Measurements from ENCODE around the gene RELN. TPM values are rescaled to one million over a fixed set of nuclear protein-coding genes. Genes with fewer than 3 reads are reported as not detected.

RELN gene
- total and polyA plus RNA-seq, 5 donors: 1.1 to 4.1 (median 1.4) TPM

DNA sequence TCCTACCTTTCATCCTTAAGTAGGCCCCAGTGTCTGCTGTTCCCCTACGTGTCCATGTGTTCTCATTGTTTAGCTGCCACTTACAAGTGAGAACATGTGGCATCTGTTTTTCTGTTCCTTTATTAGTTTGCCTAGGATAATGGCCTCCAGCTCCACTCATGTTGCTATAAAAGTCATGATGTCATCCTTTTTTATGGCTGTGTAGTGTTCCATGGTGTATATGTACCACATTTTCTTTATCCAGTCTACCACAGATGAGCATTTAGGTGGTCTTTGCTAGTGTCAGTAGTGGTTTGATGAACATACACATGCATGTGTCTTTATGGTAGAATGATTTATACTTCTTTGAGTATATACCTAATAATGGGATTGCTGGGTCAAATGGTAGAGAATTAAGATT is 397.3 kb downstream of the RELN start:
- H3K4me3 ChIP-seq (ENCODE audit: low read length): no peak overlapping the region
- no peak for ATAC-seq
- no peak for DNase-seq
- intact Hi-C loops (cut with DNase I): no loop called here
- no peaks in the 10 kb centered on the region for H3K27me3 ChIP-seq (ENCODE audit: control insufficient read depth, insufficient read depth)
- no peaks in the 10 kb centered on the region for H3K4me1 ChIP-seq (ENCODE audit: control insufficient read depth, insufficient read depth, low read length)
- no peak overlapping the region for H3K27ac ChIP-seq (ENCODE audit: low read length)
- 94% methylated on average over 1 of the region's 1 CpG for WGBS
- no peaks in the 10 kb centered on the region for H3K9me3 ChIP-seq (ENCODE audit: control insufficient read depth, low read length)

DNA sequence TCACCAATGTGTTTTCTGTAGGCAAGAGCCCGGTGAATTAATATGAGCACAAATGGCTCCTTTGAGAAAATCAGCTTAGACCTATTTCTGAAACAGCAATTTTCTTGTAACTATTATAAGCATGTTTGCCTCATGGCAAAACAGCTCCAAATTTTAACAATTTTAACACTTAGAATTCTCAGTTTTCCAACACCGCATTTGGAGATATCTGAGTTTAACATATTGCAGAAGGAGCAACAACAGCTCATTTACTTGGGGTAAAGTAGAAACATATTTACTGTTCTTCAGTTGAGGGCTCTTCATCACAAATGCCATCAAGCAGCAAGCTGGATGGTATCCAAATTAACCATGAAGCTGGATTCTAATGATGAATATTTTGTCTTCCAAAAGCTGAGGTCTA is 409.4 kb downstream of the RELN start:
- H3K4me3 ChIP-seq (ENCODE audit: low read length): no peak overlapping the region
- 94% methylated on average over 2 of the region's 2 CpGs for WGBS
- no peaks in the 10 kb centered on the region for H3K4me1 ChIP-seq (ENCODE audit: control insufficient read depth, insufficient read depth, low read length)
- no peak for ATAC-seq
- no peak for DNase-seq
- intact Hi-C loops (cut with DNase I): no loop called here
- no peaks in the 10 kb centered on the region for H3K27me3 ChIP-seq (ENCODE audit: control insufficient read depth, insufficient read depth)
- no peaks in the 10 kb centered on the region for H3K9me3 ChIP-seq (ENCODE audit: control insufficient read depth, low read length)
- H3K27ac ChIP-seq (ENCODE audit: low read length): no peak overlapping the region

DNA sequence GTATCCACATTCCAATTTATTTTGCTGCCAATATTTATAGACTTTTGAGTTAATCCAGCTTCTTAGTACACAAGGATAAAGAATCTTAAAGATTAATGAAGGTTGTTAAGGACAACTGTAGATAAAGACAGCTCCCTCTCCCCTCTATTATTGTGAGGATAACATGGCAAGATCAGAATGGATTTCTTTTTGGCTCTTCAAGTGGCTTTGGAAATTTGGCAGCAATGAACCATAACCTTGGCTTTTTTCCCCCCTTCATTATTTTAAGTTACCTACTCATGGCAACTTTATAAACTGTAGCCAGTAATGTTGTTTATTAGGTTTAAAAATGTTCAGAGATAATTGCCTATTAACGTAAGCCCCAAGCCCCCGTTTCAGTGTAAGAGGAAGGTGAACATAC is 412.4 kb downstream of the RELN start:
- WGBS: 59% methylated on average over 2 of the region's 2 CpGs

DNA sequence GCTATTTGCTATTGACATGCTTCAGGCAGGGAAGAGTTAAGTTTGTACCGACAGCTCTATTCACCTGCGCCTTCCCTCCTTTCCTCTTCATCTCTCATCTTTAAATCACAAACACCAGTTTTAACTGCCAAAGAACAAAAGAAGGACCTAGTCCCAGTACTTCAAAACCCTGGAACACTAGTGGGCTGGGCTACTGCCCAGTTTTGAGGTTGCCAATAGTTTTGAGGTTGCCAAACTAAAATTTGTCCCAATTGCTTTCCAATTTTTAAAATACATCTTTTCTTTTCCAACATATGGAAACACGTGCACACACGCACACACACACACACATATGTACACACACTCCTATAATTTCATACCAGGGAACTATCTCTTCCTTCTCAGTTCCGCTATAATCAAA is 412.8 kb downstream of the RELN start:
- WGBS: 58% methylated on average over 5 of the region's 5 CpGs
- Histone ChIP-seq H3K27ac (ENCODE audit: low read length) (no peak overlapping the region), H3K9me3 (ENCODE audit: control insufficient read depth, low read length) (no peaks in the 10 kb centered on the region), H3K4me1 (ENCODE audit: control insufficient read depth, insufficient read depth, low read length) (no peaks in the 10 kb centered on the region), H3K4me3 (ENCODE audit: low read length) (no peak overlapping the region), H3K27me3 (ENCODE audit: control insufficient read depth, insufficient read depth) (no peaks in the 10 kb centered on the region)
- ATAC-seq: no peak
- intact Hi-C loops (cut with DNase I): loop anchor here in 2 of 4 donors (10.0 kb wide), 2 partner anchors 578 to 588 kb away; no protein-coding TSS in a partner anchor
- no peak for DNase-seq

More for the DNA sequence above, 412.4 kb downstream of the RELN start:
- H3K27ac ChIP-seq (ENCODE audit: low read length): no peak overlapping the region
- no peak for ATAC-seq
- H3K4me1 ChIP-seq (ENCODE audit: control insufficient read depth, insufficient read depth, low read length): no peaks in the 10 kb centered on the region
- no peaks in the 10 kb centered on the region for H3K27me3 ChIP-seq (ENCODE audit: control insufficient read depth, insufficient read depth)
- H3K4me3 ChIP-seq (ENCODE audit: low read length): no peak overlapping the region
- no peaks in the 10 kb centered on the region for H3K9me3 ChIP-seq (ENCODE audit: control insufficient read depth, low read length)
- intact Hi-C loops (cut with DNase I): loop anchor here in 2 of 4 donors (10.0 kb wide), 2 partner anchors 578 to 588 kb away; no protein-coding TSS in a partner anchor
- DNase-seq: no peak

DNA sequence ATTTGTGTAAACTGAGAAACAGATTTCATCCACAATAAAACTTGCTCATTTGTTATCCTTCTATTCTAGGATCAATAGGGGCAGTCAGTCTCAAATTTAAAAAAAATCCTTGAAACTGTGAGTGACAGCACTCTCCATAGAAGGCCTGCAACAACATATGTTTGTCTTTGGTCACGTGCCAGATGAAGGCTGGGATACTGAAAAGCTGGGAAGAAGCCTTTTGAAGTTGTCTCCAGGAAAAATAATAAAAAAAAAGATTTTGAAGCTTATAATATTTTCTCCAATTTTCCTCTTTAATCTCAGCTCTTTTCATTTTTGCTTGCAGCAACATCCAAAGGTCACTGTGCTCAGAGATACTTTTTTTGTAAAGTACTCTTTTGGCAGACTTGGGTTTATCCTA is 414.9 kb downstream of the RELN start:
- no peaks in the 10 kb centered on the region for H3K9me3 ChIP-seq (ENCODE audit: control insufficient read depth, low read length)
- no peak overlapping the region for H3K27ac ChIP-seq (ENCODE audit: low read length)
- WGBS: 53% methylated on average over 1 of the region's 1 CpG
- no peaks in the 10 kb centered on the region for H3K4me1 ChIP-seq (ENCODE audit: control insufficient read depth, insufficient read depth, low read length)
- no peak for DNase-seq
- H3K27me3 ChIP-seq (ENCODE audit: control insufficient read depth, insufficient read depth): no peaks in the 10 kb centered on the region
- no peak for ATAC-seq
- H3K4me3 ChIP-seq (ENCODE audit: low read length): no peak overlapping the region
- intact Hi-C loops (cut with DNase I): loop anchor here (5.0 to 10.0 kb wide), 4 partner anchors 573 to 590 kb away; no protein-coding TSS in a partner anchor

DNA sequence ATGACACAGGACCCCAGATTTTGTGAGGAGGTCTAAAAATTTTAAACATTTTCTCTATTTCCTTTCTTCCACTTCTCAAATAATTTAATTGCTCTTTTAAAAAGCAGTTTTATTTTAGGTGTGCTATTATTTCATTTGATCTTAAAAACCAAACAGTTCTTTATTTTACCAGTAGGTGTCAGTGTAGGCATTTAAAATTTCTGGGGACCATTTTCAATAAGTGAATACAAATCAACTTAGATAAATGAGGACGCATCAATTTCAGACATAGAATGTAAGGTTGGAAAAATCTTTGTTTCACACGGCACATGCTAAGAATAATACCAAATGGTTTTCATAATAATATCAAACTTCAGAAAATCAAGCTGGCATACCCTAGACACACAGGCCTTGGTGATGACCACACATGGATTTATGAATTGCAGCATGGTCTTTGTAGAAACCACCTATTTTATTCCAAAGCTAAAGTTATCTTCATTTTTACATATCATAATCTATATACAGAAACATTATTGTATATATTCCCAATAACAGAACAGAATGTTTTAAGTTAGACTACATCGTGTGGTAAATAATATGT is 415.9 kb downstream of the RELN start:
- Histone ChIP-seq H3K27ac (ENCODE audit: low read length) (no peak overlapping the region), H3K4me1 (ENCODE audit: control insufficient read depth, insufficient read depth, low read length) (no peaks in the 10 kb centered on the region), H3K27me3 (ENCODE audit: control insufficient read depth, insufficient read depth) (no peaks in the 10 kb centered on the region), H3K9me3 (ENCODE audit: control insufficient read depth, low read length) (no peaks in the 10 kb centered on the region), H3K4me3 (ENCODE audit: low read length) (no peak overlapping the region)
- WGBS: 42% methylated on average over 3 of the region's 3 CpGs
- ATAC-seq (no peak), DNase-seq (no peak)
- intact Hi-C loops (cut with DNase I): loop anchor here (5.0 to 10.0 kb wide), 4 partner anchors 574 to 591 kb away; no protein-coding TSS in a partner anchor

DNA sequence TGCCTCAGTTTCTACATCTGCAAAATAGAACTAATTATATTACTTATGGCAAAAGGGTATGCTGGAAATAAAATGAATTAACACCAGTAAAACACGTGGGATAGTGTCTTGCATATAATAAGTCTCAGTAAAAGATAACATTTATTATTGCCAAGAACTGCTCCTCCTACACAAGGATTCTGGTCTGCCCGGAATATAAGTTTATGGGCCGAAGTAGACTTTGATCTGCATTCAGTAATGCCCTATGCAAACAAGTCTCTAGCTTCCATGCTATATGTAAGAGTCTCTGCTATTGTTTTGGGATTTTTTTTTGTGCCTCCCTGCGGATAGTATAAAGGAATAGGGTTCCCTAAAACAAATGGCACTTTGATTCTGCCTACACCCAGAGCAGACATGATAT is 417.9 kb downstream of the RELN start:
- H3K27me3 ChIP-seq (ENCODE audit: control insufficient read depth, insufficient read depth): no peaks in the 10 kb centered on the region
- DNase-seq (no peak), ATAC-seq (no peak)
- intact Hi-C loops (cut with DNase I): loop anchor here (5.0 to 10.0 kb wide), 4 partner anchors 576 to 593 kb away; no protein-coding TSS in a partner anchor
- no peak overlapping the region for H3K27ac ChIP-seq (ENCODE audit: low read length)
- WGBS: 62% methylated on average over 4 of the region's 4 CpGs
- no peaks in the 10 kb centered on the region for H3K4me1 ChIP-seq (ENCODE audit: control insufficient read depth, insufficient read depth, low read length)
- H3K9me3 ChIP-seq (ENCODE audit: control insufficient read depth, low read length): no peaks in the 10 kb centered on the region
- no peak overlapping the region for H3K4me3 ChIP-seq (ENCODE audit: low read length)

DNA sequence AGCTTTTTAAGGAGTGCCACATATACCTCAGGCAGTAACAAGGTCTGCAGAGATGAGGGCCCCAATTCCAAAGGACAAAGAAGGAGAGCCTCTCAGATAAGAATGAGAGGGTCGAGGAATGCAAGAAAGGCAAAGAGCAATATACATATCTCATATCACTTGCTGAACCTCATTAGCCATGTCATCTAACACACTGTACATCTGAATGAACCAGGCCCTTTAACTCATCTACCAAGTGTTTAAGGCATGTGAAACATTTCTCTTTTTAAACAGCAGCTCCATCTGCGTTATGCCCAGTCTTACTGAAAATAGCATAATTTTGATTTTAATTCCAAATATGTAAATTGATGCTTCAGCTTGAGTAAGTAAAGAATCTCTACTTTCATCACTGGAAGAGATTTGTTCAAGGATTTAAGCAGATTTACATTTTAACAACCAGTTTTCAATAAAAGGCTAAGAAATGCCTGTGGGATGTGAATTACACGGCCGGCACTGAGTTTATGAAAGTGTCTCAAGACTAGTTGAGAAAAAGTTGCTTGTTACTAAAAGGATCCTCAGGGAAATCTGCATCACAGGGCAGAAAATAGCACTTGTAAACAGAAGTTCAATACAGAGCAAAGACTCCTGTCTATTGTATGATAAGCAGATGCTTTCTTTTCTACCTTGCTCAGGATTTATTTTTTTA is 419.7 kb downstream of the RELN start:
- ATAC-seq (no peak), DNase-seq (no peak)
- intact Hi-C loops (cut with DNase I): loop anchor here (5.0 to 10.0 kb wide), 4 partner anchors 578 to 595 kb away; no protein-coding TSS in a partner anchor
- Histone ChIP-seq H3K27me3 (ENCODE audit: control insufficient read depth, insufficient read depth) (no peaks in the 10 kb centered on the region), H3K9me3 (ENCODE audit: control insufficient read depth, low read length) (no peaks in the 10 kb centered on the region), H3K4me3 (ENCODE audit: low read length) (no peak overlapping the region), H3K27ac (ENCODE audit: low read length) (no peak overlapping the region), H3K4me1 (ENCODE audit: control insufficient read depth, insufficient read depth, low read length) (no peaks in the 10 kb centered on the region)
- 45% methylated on average over 4 of the region's 4 CpGs for WGBS

DNA sequence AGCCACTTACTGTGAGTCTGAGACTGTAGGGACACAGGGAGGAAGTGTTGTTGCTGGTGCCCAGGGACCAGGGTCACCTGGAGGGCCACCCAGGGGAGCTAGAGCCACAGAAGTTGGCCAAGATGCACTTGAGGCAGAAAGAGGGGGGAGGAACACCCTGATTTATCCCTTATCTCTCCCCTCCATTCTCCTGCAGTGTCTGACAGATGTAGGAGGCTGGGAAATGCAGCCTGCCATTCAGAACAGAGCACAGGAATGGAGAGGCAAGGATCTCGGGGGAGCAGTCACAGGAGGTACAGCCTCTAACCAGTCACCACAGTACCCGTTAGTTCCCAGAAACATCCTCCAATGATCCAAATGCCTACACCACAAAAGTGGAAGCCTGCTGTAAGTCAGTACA is 425.0 kb downstream of the RELN start:
- WGBS: 43% methylated on average over 2 of the region's 2 CpGs
- Histone ChIP-seq H3K4me3 (ENCODE audit: low read length) (no peak overlapping the region), H3K9me3 (ENCODE audit: control insufficient read depth, low read length) (no peaks in the 10 kb centered on the region), H3K27ac (ENCODE audit: low read length) (no peak overlapping the region), H3K4me1 (ENCODE audit: control insufficient read depth, insufficient read depth, low read length) (no peaks in the 10 kb centered on the region), H3K27me3 (ENCODE audit: control insufficient read depth, insufficient read depth) (no peaks in the 10 kb centered on the region)
- no peak for DNase-seq
- ATAC-seq: no peak
- intact Hi-C loops (cut with DNase I): no loop called here

DNA sequence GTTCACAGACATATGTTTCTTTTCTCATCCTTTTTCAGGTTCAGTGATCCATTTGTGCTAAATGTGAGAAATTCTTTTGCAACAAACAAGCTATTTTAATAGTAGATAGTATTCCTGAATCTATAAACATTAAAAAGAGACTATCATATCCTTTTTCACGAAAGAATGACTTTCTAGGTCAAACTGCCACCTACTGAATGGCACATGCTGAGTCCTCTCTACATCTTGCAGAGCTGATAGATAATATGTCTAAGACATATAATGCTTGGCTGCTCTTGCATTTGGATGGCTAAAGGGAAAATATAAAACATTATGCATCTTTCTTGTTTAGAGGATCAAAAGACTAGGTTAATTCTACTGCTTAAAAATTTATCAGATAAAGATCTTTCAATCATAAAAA is 429.3 kb downstream of the RELN start:
- Histone ChIP-seq H3K4me1 (ENCODE audit: control insufficient read depth, insufficient read depth, low read length) (no peaks in the 10 kb centered on the region), H3K27ac (ENCODE audit: low read length) (no peak overlapping the region), H3K9me3 (ENCODE audit: control insufficient read depth, low read length) (no peaks in the 10 kb centered on the region), H3K27me3 (ENCODE audit: control insufficient read depth, insufficient read depth) (no peaks in the 10 kb centered on the region), H3K4me3 (ENCODE audit: low read length) (no peak overlapping the region)
- DNase-seq (no peak), ATAC-seq (no peak)
- intact Hi-C loops (cut with DNase I): no loop called here
- 72% methylated on average over 1 of the region's 1 CpG for WGBS

DNA sequence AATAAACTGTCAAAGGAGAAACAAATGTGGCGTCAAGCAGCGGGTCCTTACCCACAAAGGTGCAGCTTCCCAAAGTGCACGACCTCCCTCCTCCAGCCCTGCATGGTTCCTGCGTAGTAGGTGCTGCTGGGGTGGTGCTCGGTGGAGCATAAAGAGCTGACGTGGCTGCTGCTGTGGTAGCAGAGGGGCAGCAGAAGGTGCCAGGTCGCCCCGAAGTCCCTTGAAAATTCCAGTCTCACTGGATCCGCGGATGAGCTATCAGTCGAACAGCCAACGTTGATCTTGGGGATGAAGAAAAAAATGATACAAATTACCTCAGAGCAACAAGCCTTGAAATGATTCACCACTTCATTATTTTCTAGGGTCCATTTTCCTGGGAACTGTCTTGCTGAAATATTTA is 438.4 kb downstream of the RELN start:
- Histone ChIP-seq H3K27ac (ENCODE audit: low read length) (no peak overlapping the region), H3K4me3 (ENCODE audit: low read length) (no peak overlapping the region), H3K9me3 (ENCODE audit: control insufficient read depth, low read length) (no peaks in the 10 kb centered on the region), H3K4me1 (ENCODE audit: control insufficient read depth, insufficient read depth, low read length) (no peaks in the 10 kb centered on the region), H3K27me3 (ENCODE audit: control insufficient read depth, insufficient read depth) (no peaks in the 10 kb centered on the region)
- WGBS: 86% methylated on average over 12 of the region's 12 CpGs
- ATAC-seq: no peak
- intact Hi-C loops (cut with DNase I): no loop called here
- DNase-seq: no peak
